H1 (cell line): ENCODE results near the gene NCF2. TPM values are rescaled to one million over a fixed set of nuclear protein-coding genes. Genes with fewer than 3 reads are reported as not detected.

ENCODE experiments used
- CHD1 ChIP-seq: IDR thresholded peaks from 2 replicates; pipeline ENCODE4 v1.6.1; 2012; ENCODE audit warnings: low read depth, low read length, improper control_type of control experiment
- EP300 ChIP-seq, 2 experiments: IDR thresholded peaks; 1 replicate in 1 of 2; 2 replicates in 1 of 2; pipeline ENCODE4 v1.6.1; 2011 to 2012; ENCODE audit warnings: low read depth in 2 of 2, low read length in 2 of 2, mild to moderate bottlenecking in 2 of 2, borderline replicate concordance in 1 of 2, inconsistent platforms in 1 of 2, moderate library complexity in 1 of 2
- TBP ChIP-seq: IDR thresholded peaks from 2 replicates; pipeline ENCODE4 v1.6.1; 2011; ENCODE audit warnings: low read depth, low read length, improper control_type of control experiment
- polyA plus RNA-seq, 7 experiments: library from polyadenylated mRNA; depleted of rRNA in 3 of 7; stranded (reverse) in 5 of 7; unstranded in 2 of 7; fragments of >200 nt in 5 of 7; fragments of 200-250 nt in 2 of 7; gene quantifications; 1 replicate in 5 of 7; 2 replicates in 1 of 7; 4 replicates in 1 of 7; pipeline versions ENCODE4 v1.2.1 to v1.2.3, GENCODE V29; 2011 to 2013; ENCODE audit warnings: missing spikeins in 2 of 7, mixed read lengths in 2 of 7
- total RNA-seq: library from RNA; stranded (reverse); fragmentation: NEBNext Ultra II Directional; extraction: Animal tissue kit (Norgen Biotek cat#: 25700); gene quantifications from 2 replicates; pipeline ENCODE4 v1.2.1, GENCODE V29; 2021

The NCF2 gene
- total and polyA plus RNA-seq, 2 of the 8 experiments (the other 6 are each of a cell fraction or from before 2014, with no cell fraction given) = not detected

DNA sequence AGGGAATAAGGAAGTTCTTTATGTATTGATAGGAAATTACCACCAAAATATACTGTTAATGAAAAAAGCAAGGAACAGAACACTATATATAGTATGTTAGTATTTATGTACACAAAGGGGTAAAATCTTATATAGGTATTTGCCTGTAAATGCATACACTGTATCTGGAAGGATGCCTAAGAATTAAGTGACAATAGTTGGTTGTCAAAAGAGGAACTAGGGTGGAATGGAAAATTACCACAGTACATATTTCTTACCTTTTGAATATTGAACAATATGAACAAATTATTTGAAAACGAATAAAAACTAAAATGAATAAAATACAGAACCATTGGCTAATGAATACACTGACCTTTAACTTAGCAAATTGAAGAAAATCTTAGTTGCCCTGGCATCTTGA lies 31.8 kb upstream of the NCF2 start (continued):
- TF ChIP-seq EP300 (IDR thresholded peaks at IDR 0.05; ENCODE audit: borderline replicate concordance in 1 of 2, low read depth in 2 of 2, low read length in 2 of 2) (no peak), CHD1 (no peak), TBP (no peak)
- TF ChIP-seq, all 59 proteins: peak for 0
